ENCODE data around the gene CXXC5. TPM values are rescaled to one million over a fixed set of nuclear protein-coding genes. Genes with fewer than 3 reads are reported as not detected.

CXXC5 gene
- polyA plus RNA-seq, 2 donors = 21.9 to 27.8 TPM

GRCh38 chr5:139663207-139664085 lies 15.3 kb downstream of the CXXC5 start:
- no peak overlapping the region for H3K4me3 ChIP-seq (ENCODE audit: low read depth in 1 of 2, low read length in 2 of 2)
- H3K4me1 ChIP-seq (ENCODE audit: control insufficient read depth in 2 of 2, insufficient read depth in 2 of 2, low read length in 1 of 2) = peaks cover 14 to 31% of the 10 kb centered on the region in 2 donors
- H3K9me3 ChIP-seq (ENCODE audit: control insufficient read depth in 2 of 2, insufficient read depth in 1 of 2, low read depth in 1 of 2, low read length in 1 of 2) = no peaks in the 10 kb centered on the region
- no peak overlapping the region for H3K27ac ChIP-seq (ENCODE audit: low read depth in 2 of 2, low read length in 1 of 2)
- 85 to 91% methylated on average over 14 of the region's 14 CpGs for WGBS, 2 donors
- H3K27me3 ChIP-seq (ENCODE audit: control insufficient read depth in 1 of 2, insufficient read depth in 2 of 2, low read length in 2 of 2) = no peaks in the 10 kb centered on the region
- no peaks in the 10 kb centered on the region for H3K36me3 ChIP-seq (ENCODE audit: control insufficient read depth in 2 of 2, insufficient read depth in 2 of 2, low read length in 1 of 2)

- Histone ChIP-seq H3K9me3 (ENCODE audit: control insufficient read depth in 2 of 2, insufficient read depth in 1 of 2, low read depth in 1 of 2, low read length in 1 of 2) (no peaks in the 10 kb centered on the region), H3K27me3 (ENCODE audit: control insufficient read depth in 1 of 2, insufficient read depth in 2 of 2, low read length in 2 of 2) (no peaks in the 10 kb centered on the region), H3K27ac (ENCODE audit: low read depth in 2 of 2, low read length in 1 of 2) (peak overlapping the region in 1 of 2 donors; percentile 9), H3K4me3 (ENCODE audit: low read depth in 1 of 2, low read length in 2 of 2) (no peak overlapping the region), H3K36me3 (ENCODE audit: control insufficient read depth in 2 of 2, insufficient read depth in 2 of 2, low read length in 1 of 2) (no peaks in the 10 kb centered on the region), H3K4me1 (ENCODE audit: control insufficient read depth in 2 of 2, insufficient read depth in 2 of 2, low read length in 1 of 2) (peaks cover 15 to 26% of the 10 kb centered on the region in 2 donors)
- 78 to 79% methylated on average over 9 of the region's 9 CpGs for WGBS, 2 donors
These were observed 16.0 kb downstream of the CXXC5 start for GRCh38 chr5:139664086-139664693.

GRCh38 chr5:139664727-139665351 lies 16.7 kb downstream of the CXXC5 start:
- Histone ChIP-seq H3K36me3 (ENCODE audit: control insufficient read depth in 2 of 2, insufficient read depth in 2 of 2, low read length in 1 of 2) (no peaks in the 10 kb centered on the region), H3K4me1 (ENCODE audit: control insufficient read depth in 2 of 2, insufficient read depth in 2 of 2, low read length in 1 of 2) (peaks cover 9 to 25% of the 10 kb centered on the region in 2 donors), H3K4me3 (ENCODE audit: low read depth in 1 of 2, low read length in 2 of 2) (no peak overlapping the region), H3K27me3 (ENCODE audit: control insufficient read depth in 1 of 2, insufficient read depth in 2 of 2, low read length in 2 of 2) (no peaks in the 10 kb centered on the region), H3K27ac (ENCODE audit: low read depth in 2 of 2, low read length in 1 of 2) (peak overlapping the region in 1 of 2 donors; percentile 9), H3K9me3 (ENCODE audit: control insufficient read depth in 2 of 2, insufficient read depth in 1 of 2, low read depth in 1 of 2, low read length in 1 of 2) (no peaks in the 10 kb centered on the region)
- 72 to 84% methylated on average over 14 to 15 of the region's 15 CpGs for WGBS, 2 donors

- WGBS, 2 donors = 88% methylated on average over 11 of the region's 11 CpGs
- Histone ChIP-seq H3K27me3 (ENCODE audit: control insufficient read depth in 1 of 2, insufficient read depth in 2 of 2, low read length in 2 of 2) (no peaks in the 10 kb centered on the region), H3K4me1 (ENCODE audit: control insufficient read depth in 2 of 2, insufficient read depth in 2 of 2, low read length in 1 of 2) (peaks cover 5 to 18% of the 10 kb centered on the region in 2 donors), H3K9me3 (ENCODE audit: control insufficient read depth in 2 of 2, insufficient read depth in 1 of 2, low read depth in 1 of 2, low read length in 1 of 2) (no peaks in the 10 kb centered on the region), H3K4me3 (ENCODE audit: low read depth in 1 of 2, low read length in 2 of 2) (no peak overlapping the region), H3K27ac (ENCODE audit: low read depth in 2 of 2, low read length in 1 of 2) (peak overlapping the region in 1 of 2 donors; percentile 29), H3K36me3 (ENCODE audit: control insufficient read depth in 2 of 2, insufficient read depth in 2 of 2, low read length in 1 of 2) (no peaks in the 10 kb centered on the region)
These were observed 17.5 kb downstream of the CXXC5 start for GRCh38 chr5:139665626-139666025.

GRCh38 chr5:139666551-139666950 lies 18.4 kb downstream of the CXXC5 start:
- 82 to 88% methylated on average over 7 of the region's 7 CpGs for WGBS, 2 donors
- Histone ChIP-seq H3K27me3 (ENCODE audit: control insufficient read depth in 1 of 2, insufficient read depth in 2 of 2, low read length in 2 of 2) (no peaks in the 10 kb centered on the region), H3K4me1 (ENCODE audit: control insufficient read depth in 2 of 2, insufficient read depth in 2 of 2, low read length in 1 of 2) (peaks cover 2 to 13% of the 10 kb centered on the region in 2 donors), H3K36me3 (ENCODE audit: control insufficient read depth in 2 of 2, insufficient read depth in 2 of 2, low read length in 1 of 2) (no peaks in the 10 kb centered on the region), H3K9me3 (ENCODE audit: control insufficient read depth in 2 of 2, insufficient read depth in 1 of 2, low read depth in 1 of 2, low read length in 1 of 2) (no peaks in the 10 kb centered on the region), H3K4me3 (ENCODE audit: low read depth in 1 of 2, low read length in 2 of 2) (no peak overlapping the region), H3K27ac (ENCODE audit: low read depth in 2 of 2, low read length in 1 of 2) (peak overlapping the region in 1 of 2 donors; percentile 14)

- Histone ChIP-seq H3K27me3 (ENCODE audit: control insufficient read depth in 1 of 2, insufficient read depth in 2 of 2, low read length in 2 of 2) (no peaks in the 10 kb centered on the region), H3K4me1 (ENCODE audit: control insufficient read depth in 2 of 2, insufficient read depth in 2 of 2, low read length in 1 of 2) (peaks cover 2 to 8% of the 10 kb centered on the region in 2 donors), H3K9me3 (ENCODE audit: control insufficient read depth in 2 of 2, insufficient read depth in 1 of 2, low read depth in 1 of 2, low read length in 1 of 2) (no peaks in the 10 kb centered on the region), H3K36me3 (ENCODE audit: control insufficient read depth in 2 of 2, insufficient read depth in 2 of 2, low read length in 1 of 2) (no peaks in the 10 kb centered on the region), H3K4me3 (ENCODE audit: low read depth in 1 of 2, low read length in 2 of 2) (no peak overlapping the region), H3K27ac (ENCODE audit: low read depth in 2 of 2, low read length in 1 of 2) (peak overlapping the region; percentile 88 to 92)
- 58 to 80% methylated on average over 2 of the region's 2 CpGs for WGBS, 2 donors
These were observed 19.0 kb downstream of the CXXC5 start for GRCh38 chr5:139667001-139667729.

GRCh38 chr5:139667730-139668063 lies 19.5 kb downstream of the CXXC5 start:
- H3K27ac ChIP-seq (ENCODE audit: low read depth in 2 of 2, low read length in 1 of 2) = peak overlapping the region; percentile 88 to 92
- no peaks in the 10 kb centered on the region for H3K27me3 ChIP-seq (ENCODE audit: control insufficient read depth in 1 of 2, insufficient read depth in 2 of 2, low read length in 2 of 2)
- H3K4me3 ChIP-seq (ENCODE audit: low read depth in 1 of 2, low read length in 2 of 2) = peak overlapping the region; percentile 47 to 55
- no peaks in the 10 kb centered on the region for H3K36me3 ChIP-seq (ENCODE audit: control insufficient read depth in 2 of 2, insufficient read depth in 2 of 2, low read length in 1 of 2)
- no peaks in the 10 kb centered on the region for H3K9me3 ChIP-seq (ENCODE audit: control insufficient read depth in 2 of 2, insufficient read depth in 1 of 2, low read depth in 1 of 2, low read length in 1 of 2)
- peaks cover 2 to 8% of the 10 kb centered on the region in 2 donors for H3K4me1 ChIP-seq (ENCODE audit: control insufficient read depth in 2 of 2, insufficient read depth in 2 of 2, low read length in 1 of 2)
- WGBS, 2 donors = 28 to 31% methylated on average over 5 of the region's 5 CpGs

GRCh38 chr5:139668064-139668880 lies 20.1 kb downstream of the CXXC5 start:
- H3K4me1 ChIP-seq (ENCODE audit: control insufficient read depth in 2 of 2, insufficient read depth in 2 of 2, low read length in 1 of 2) = peaks cover 2 to 8% of the 10 kb centered on the region in 2 donors

More at GRCh38 chr5:139668064-139668880, 20.1 kb downstream of the CXXC5 start:
- Histone ChIP-seq H3K4me3 (ENCODE audit: low read depth in 1 of 2, low read length in 2 of 2) (peak overlapping the region; percentile 47 to 55), H3K27ac (ENCODE audit: low read depth in 2 of 2, low read length in 1 of 2) (peak overlapping the region; percentile 88 to 92), H3K36me3 (ENCODE audit: control insufficient read depth in 2 of 2, insufficient read depth in 2 of 2, low read length in 1 of 2) (no peaks in the 10 kb centered on the region), H3K27me3 (ENCODE audit: control insufficient read depth in 1 of 2, insufficient read depth in 2 of 2, low read length in 2 of 2) (no peaks in the 10 kb centered on the region), H3K9me3 (ENCODE audit: control insufficient read depth in 2 of 2, insufficient read depth in 1 of 2, low read depth in 1 of 2, low read length in 1 of 2) (no peaks in the 10 kb centered on the region)
- 2 to 3% methylated on average over 46 to 55 of the region's 55 CpGs for WGBS, 2 donors
